ENCODE data around the gene HSFX1.
"Not testable (repeated sequence)": the region's sequence is repeated elsewhere in the genome, so short reads cannot be mapped to it uniquely, and the experiment has no call there.

Gene HSFX1, protein sequence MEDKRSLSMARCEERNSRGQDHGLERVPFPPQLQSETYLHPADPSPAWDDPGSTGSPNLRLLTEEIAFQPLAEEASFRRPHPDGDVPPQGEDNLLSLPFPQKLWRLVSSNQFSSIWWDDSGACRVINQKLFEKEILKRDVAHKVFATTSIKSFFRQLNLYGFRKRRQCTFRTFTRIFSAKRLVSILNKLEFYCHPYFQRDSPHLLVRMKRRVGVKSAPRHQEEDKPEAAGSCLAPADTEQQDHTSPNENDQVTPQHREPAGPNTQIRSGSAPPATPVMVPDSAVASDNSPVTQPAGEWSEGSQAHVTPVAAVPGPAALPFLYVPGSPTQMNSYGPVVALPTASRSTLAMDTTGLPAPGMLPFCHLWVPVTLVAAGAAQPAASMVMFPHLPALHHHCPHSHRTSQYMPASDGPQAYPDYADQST

DNA sequence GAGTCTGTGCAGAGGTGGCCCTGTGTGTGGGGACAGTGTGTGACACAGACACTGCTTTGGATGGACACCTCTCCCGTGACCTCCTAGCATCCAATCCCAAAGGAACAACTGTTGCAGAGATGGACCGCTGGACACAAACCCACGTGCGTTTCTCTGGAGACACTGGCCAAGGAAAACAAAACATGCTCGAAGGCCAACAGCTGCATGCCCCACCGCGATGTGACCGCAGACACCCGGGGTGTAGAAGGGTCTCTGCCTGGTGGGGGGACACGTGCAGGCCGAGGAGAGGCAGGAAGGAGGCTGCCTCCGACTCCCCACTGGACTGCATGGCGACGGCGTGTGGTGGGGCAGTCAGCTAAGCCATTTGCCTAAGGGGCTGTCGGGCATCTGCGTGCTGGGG is at the start of gene HSFX1:
Gene HSFX1, plus strand, starts transcription at position 301 of the 400 bp plus-strand sequence. CDS start 614 bp downstream, outside the sequence.
- DNase-seq: not testable (repeated sequence)

DNA sequence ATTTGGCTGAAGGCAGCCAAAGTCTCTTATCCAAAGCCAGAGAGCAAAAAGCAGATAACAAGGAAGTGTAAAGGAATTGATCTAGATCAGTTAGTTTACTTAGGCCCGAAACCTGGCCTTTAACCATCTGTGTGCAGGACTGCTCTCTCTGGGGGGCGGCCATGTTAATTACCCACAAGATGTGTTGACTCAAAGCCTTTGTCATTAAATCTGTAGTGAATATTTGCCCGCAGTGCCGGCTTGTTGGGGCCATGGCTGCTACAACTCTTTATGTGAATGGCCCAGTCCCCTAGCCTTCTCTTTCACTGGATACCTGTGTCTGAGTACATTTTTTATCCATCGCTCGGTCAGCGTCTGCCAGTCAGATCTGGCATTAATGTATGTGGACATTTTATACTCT is 46.6 kb upstream of the HSFX1 start:
- not testable (repeated sequence) for DNase-seq

DNA sequence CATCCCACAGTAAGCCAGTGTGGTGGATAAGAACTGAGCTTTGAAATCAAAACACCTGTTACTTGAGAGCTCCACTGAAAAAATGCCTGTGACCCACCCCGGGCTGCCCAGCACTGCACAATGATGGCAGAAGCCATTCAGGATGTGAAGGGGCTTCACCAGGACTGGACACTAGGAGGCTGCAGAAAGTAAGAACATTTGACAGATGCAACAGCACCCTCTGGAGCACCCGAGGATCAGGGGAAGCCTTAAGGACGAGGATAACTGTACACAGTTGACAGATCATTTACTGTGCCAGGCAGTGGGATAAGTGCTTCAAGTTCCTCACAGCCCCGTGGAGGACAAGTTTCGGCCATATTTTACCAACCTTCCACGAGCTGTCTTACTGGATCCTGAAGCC is 31.6 kb upstream of the HSFX1 start:
- not testable (repeated sequence) for DNase-seq

DNA sequence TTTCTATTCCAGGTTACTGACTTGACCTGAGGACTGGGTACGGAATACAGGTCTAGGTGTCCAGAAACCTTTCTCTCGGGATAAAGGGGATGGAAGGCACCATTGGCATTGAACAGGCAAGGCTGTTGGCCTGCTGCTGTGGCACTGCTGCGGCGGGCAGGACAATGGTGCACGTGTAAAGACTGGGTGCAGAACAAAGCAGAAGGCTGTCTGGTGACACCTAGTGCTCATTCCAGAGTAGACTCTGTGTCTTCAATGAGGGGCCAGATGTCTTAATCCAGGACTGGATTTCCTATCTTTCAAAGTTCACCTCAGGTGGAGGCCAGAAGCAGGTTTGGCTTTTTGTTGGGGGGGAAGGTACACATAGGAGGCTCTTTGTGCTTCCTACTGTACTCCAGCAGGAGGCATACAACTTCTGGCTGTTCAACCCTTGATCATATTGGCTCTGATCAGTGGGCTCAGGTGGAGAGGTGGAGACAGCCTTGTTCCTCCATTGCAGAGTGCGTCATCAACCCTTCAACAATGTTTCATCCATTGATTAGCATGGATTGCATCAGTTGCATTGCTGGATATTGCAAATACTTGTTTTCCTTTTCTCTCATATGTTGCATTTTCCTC is 27.4 kb upstream of the HSFX1 start:
- not testable (repeated sequence) for DNase-seq

DNA sequence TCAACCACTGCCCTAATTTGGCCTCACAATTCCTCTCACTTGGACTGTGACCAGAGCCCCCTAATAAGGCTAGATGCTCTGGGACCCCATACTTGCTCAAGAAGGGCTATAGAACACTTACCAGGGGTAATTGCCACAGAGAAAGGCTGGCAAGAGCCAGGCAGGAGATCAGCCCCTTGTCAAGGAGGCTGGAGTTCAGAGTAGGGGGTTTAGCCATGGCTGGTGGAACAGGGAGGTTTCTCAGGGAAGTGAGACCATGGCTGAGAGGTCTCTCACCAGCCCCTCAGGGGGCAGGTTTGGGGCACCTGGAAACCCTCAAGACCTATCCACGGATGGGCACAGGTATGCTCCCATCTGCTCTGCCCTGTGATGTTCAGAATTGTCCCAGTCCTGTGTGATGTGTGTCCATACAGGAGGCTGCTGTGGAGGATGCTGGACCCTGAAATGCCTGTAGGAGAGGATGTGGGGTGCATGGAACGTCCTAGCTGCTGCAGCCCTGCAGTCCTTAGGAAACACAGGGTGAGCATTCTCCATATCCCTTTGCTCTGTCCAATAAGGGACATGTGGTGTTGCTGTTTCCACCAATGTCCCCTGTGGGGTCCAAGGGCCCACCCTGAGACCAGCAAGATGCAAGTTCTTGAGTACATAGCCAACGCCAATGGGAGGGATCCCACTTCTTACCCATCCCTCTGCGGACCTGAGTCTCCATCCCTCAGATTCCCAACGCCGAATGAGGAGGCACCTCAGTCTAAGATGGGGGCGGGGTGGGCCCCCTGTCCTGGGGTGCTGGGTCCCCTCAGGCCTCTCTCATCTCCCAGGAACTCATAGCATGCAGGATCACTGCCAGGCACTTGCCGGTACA is 16.4 kb upstream of the HSFX1 start:
- DNase-seq: no peak

DNA sequence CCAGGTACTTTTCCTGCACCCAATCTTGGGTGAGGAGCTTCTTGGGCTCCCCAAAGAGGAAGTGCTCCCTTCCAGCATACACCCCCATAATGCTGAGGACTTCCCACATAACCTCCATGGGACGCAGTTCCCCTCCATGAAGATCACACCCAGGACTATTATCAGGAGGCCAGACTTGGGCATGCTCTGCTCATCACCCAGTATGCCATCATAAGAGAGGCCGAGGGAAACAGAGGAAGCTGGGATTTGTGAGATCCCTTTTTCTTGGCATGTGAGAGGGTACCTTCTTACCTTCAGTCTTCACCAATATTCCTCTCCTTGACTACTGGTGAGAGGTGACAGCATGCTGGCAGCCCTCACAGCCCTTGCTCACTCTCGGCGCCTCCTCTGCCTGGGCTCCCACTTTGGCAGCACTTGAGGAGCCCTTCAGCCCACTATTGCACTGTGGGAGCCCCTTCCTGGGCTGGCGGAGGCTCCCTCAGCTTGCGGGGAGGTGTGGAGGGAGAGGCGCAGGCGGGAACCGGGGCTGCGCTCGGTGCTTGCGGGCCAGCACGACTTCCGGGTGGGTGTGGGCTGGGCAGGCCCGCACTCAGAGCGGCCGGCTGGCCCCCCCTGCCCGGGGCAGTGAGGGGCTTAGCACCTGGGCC is 15.7 kb upstream of the HSFX1 start:
- no peak for DNase-seq

DNA sequence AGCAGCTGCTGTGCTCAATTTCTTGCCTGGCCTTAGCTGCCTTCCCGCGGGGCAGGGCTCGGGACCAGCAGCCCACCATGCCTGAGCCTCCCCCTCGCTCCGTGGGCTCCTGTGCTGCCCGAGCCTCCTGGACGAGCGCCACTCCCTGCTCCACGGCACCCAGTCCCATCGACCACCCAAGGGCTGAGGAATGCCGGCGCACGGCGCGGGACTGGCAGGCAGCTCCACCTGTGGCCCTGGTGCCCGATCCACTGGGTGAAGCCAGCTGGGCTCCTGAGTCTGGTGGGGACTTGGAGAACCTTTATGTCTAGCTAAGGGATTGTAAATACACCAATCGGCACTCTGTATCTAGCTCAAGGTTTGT is 15.2 kb upstream of the HSFX1 start:
- DNase-seq: not testable (repeated sequence)

DNA sequence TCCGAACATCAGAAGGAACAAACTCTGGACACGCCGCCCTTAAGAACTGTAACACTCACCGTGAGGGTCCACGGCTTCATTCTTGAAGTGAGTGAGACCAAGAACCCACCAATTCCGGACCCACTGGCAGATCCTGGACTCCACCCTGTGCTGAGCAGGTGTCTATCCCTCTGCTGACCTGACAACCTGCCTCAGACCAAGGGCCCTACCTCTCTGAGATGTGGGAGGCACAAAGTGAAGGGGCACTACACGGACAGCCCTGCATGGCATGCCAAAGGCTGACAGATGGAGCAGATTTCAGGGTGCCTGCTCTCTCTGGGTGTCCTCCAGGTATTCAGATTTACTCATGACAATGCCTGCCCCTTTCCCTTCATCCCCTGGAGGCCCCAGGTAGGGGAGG is 14.0 kb upstream of the HSFX1 start:
- DNase-seq: no peak

DNA sequence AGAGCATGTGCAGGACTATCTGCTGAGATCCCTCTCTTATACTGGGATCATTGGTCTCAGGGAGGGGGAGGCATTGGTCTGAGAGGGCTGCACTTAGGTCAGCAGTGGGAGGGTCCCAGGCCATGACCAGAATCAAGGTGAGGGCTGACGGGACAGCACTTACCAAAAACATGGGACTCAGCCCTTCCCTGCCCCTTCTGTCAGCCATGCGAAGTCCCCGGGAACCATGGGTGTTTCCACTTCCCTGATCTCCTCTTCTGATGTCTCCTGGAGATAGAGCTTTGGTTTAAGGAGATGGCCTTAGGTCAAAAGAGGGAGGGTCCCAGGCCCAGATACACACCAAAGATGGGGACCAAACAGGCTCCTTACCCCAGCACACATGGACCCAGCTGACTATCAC is 12.9 kb upstream of the HSFX1 start:
- no peak for DNase-seq

DNA sequence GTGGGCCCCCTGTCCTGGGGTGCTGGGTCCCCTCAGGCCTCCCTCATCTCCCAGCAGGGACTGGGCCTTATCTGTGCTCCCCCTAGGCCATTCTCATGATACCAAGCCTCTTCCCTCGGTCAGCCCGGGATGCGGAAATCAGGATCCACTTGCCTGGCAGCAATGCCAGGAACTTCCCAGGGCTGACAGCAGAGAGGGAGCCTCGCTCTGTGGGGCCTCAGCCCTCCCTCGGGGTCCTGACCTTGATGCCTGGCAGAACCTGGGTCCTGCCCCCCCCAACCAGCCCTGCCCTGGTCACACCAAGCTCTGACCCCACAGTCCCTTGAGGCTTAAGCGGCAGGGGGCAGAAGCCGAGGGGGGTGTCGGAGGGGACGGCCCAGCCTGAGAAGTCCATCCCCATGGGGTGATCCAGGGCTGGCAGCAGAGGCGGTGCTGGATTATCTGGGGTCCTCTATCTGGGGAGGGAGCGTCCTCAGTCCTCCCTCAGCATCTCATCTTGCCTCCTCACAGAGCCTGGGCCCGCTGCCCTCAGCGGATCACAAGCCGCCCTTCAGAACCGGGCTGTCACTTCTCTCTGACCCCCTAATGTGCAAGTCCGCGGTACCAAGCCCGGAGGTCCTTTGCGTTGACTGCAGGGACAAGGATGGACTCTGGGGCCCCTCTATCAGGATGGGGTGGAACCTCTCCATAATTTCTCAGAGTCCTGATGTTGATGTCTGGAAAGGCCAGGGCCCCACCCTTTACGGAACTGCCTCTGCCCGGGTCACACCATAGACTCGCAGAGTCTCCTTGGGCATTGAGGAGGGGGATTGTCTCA is 11.8 kb upstream of the HSFX1 start:
- DNase-seq: not testable (repeated sequence)

DNA sequence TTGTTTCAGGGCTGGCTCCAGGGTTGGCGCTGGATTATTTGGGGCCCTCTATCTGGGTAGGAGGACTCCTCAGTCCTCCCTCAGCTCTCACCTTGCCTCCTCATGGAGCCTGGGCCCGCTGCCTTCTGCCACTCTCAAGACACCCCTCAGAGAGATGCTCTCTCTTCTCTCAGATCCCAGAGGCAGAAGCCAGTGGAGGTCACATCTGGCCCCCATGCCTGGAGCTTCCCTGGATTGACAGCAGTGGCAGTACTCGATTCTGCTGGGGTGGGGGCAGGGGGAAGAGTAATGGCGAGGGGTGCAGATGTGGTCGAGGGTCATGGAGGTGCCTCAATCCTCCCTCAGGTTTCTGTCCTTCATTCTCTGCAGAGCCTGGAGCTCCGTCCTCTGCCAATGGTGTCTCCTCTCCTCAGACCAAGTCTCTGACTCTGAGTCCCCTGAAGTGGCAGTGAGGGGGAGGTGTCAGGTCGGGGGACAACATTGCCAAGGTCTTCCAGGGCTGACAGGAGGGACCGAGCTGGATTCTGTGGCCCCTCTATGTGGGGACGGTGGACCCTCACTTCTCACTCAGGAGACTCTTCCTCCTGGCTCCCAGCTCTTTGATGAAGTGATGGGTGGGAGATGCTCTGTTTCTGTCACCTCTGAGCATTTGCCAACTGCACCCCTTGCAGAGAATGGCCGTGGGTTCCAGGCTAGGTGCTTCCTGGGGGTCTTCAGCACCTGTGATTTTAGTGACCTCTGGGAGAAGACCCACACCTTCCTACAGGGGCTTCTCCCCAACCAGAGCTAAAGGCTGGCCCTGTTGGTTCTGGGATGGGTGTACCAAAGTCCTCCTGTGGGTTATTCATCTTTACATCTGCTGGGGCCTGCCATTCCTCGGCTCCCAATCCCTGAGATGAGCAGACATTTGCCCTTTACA is 10.9 kb upstream of the HSFX1 start:
- no peak for DNase-seq

DNA sequence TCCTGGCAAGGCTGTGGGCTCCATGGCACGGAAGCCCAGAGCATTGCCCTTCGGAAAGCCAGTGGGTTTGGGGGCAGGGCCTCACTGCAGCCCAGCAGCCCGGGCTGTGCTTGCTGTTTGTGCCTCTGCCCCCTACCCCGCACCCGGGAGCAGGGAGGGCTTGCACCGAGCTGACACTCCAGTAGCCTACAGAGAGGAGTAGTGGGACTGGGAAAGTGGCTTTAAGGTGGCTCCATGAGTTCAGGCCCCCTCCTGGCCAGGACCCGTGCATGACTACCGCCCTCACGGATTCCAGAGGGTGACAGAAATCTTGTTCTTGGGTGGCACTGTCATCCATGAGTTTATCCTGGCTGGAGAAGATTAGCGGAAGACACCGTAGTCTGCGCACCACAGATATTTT is 3.5 kb upstream of the HSFX1 start:
- not testable (repeated sequence) for DNase-seq

DNA sequence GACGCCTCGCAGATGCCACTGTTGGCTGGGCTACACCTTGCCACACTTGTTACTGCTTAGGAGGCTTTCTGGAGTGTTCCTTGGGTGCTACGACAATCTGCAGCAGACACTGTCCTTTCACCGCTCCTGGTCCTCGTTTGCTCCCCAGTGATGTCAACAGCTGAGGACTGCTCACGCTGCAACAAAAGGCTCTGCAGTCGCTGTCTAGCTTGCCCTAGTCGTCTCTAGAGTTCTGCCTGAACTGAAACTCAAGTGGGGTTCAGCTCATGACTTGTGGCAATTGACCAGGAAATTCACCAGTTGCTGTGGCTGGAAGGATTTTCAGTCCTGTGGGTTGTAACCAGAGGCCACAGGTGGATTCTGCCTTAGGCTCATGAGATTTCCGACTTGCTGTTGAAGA is 842 bp upstream of the HSFX1 start:
- not testable (repeated sequence) for DNase-seq

DNA sequence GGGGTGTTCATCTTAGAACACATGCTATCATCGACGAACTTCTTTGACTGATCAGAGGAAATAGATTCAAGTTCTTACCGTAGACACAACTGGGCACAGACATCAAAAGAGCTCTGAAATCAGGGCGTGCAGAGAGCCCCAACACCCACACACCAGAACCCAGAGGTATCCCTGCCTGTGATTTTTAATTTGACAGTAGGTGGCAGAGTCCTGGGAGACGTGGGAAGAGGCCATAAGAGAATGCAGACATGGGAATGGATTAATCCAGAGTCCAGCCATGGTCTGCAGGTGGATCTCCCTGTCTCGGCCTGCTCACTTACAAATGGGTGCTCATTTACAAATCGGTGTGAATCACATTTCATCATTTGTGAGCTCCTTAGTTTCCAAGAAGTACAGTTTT is 4.1 kb downstream of the HSFX1 start:
- not testable (repeated sequence) for DNase-seq

DNA sequence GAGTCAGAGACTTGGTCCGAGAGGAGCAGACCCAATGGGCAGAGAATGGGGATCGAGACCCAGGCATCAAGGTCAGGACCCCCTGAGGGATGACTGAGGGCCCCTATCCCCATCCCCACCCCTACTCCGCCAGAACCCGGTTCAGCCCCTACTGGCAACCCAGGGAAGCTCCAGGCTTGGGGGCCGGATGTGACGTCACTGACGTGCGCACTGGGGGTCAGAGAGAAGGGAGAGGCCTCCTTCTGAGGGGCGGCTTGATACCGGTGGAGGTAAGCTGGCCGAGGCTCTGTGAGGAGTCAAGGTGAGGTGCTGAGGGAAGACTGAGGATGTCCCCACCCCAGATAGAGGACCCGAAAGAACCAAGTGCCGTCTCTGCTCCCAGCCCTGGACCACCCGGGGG is 7.9 kb downstream of the HSFX1 start, which contains the start of gene MAGEA9:
Gene MAGEA9, plus strand, starts transcription at position 204 of the 400 bp plus-strand sequence. CDS start 4,281 bp downstream, outside the sequence.
- DNase-seq: not testable (repeated sequence)

DNA sequence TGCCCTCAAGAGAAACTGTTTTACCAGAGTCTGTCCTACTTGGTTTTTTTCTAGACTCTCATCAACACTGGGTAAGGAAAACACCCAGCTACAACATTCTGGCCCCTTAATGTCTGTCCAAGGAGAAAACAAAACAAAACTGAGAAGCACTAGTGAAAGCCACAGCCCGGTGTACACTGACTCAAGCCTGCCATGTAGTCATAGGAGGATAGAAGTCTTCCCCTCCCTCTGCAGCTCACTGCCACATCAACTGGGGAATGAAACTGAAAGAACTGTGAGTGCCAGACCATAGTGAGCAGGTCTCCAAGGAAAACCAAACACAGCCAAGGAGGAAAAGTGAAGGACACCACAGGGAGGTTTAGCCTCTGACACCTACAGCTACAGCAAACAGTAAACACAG is 21.7 kb downstream of the HSFX1 start:
- DNase-seq: not testable (repeated sequence)

DNA sequence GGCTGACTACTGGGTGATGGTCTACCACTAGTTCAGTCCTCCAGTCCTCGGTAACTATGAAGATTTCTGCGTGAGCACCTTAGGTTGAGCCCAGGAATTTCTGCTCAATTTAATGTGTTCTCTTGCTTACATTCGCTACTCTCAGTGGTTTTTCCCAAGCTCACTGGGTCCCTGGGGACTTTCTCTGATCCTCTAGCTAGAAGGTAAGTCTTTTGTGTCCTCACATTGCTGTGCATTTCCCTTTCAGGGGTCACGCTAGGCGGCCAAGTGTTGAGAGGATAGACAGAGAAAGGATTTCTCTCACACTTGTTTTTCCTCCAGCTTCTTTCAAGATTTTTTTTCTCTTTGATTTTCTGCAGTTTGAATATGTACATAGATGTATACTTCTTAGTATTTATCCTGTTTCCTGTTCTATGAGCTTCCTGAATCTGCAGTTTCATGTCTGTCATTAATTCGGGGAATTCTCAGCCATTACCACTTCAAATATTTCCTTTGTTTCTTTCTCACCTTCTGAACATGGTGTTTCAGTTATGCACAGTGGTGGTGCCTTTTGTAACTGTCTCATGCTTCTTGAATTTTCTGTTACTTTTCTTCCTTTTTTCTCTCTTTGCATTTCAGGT is 25.3 kb downstream of the HSFX1 start:
- DNase-seq: no peak

DNA sequence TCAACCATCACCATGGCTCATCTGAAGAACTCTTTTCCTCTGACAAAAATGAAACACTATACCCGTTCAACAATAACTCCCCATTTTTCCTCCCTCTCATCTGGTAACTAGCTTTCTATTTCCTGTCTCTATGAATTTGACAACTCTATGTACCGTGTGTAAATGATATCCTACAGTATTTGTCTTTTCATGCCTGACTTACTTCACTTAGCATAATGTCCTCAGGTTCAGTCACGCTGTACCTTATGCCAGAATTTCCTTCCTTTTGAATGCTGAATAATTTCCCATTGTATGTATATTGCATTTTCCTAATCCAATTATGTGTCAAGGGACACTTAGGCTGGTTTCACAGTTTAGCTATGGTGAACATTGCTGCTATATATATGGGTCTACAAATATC is 26.1 kb downstream of the HSFX1 start:
- no peak for DNase-seq

DNA sequence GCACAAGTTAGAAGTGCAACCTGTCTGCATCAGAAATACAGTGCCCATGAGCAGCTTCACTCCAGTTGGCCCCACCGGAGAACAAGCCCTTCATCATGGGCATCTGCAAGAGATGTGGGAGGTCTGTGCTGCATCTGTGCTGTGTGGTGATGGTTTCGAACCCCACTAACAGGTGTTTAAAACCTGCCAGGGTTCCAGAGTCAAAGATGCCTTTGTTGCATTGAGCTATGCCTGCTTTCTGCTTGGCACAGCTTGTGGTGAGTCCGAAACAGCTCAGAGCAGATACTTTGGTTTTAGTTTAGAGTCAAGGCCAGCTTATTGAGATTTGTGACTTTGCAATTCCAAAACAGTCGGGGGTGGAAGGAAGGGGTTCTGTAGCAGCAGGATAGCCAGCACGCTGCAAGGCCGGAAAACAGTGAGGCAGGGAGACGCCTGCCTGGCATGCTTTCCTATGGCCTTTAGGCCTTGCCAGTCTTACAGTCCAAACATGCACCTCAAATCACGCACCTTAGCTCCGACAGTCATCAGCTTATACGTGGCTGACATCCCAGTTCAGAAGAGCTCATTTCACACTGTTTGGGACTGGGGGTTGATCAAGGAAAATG is 29.7 kb downstream of the HSFX1 start:
- DNase-seq: no peak

DNA sequence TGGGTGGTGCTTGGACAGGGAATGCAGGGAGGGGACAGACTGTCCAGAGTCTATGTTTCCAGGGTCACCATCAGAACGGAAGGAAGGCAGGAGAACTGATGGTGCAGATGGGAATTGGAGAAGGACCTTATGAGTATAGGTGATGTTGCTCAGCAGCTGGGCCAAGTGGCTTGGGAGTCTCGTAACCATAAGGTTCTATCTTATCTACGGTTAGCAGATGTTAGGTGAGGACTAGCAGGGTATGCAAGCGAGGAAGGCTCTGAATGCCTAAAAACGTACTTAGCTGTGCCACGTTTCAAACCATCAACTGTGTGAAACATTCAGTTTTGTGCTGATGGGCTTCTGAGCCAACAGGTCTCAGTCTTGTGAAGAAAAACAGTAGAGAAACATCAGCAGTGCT is 30.2 kb downstream of the HSFX1 start:
- DNase-seq: no peak
